B cell (primary cell): ENCODE measurements around the gene MBP.

Experiments
- EZH2 ChIP-seq: IDR thresholded peaks from 2 replicates; pipeline ENCODE4 v1.6.1; 2012; ENCODE audit warnings: borderline replicate concordance, low read depth, mild to moderate bottlenecking, moderate library complexity, low read length; ENCODE audit not compliant: insufficient read depth, poor library complexity, severe bottlenecking
- TF ChIP-seq, protein P1 (sequence below): fragments of 200-600 bp; IDR thresholded peaks from one replicate; pipeline ENCODE4 v1.8.0; 2022; ENCODE audit warnings: antibody characterized with exemption, mild to moderate bottlenecking

DNA sequence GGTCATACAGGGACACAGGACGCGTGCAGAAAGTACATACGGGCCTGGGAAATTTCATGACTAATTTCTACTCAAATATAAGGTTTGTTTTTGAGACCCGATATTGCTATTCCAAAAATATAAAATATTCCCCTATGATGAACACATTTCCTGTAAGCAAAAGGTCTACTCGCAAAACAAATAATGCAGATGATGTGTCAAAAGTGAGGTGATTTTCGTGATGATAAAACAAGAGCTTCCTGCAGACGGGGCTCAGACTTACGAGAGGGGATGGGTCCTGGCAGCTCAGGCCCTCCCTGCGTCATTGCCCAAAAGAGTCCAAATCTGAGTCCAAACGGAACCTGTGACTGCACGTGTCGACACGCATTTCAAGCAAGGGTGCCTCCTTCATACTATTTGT lies 62.7 kb downstream of the MBP start:
- TF ChIP-seq, protein P1, sequence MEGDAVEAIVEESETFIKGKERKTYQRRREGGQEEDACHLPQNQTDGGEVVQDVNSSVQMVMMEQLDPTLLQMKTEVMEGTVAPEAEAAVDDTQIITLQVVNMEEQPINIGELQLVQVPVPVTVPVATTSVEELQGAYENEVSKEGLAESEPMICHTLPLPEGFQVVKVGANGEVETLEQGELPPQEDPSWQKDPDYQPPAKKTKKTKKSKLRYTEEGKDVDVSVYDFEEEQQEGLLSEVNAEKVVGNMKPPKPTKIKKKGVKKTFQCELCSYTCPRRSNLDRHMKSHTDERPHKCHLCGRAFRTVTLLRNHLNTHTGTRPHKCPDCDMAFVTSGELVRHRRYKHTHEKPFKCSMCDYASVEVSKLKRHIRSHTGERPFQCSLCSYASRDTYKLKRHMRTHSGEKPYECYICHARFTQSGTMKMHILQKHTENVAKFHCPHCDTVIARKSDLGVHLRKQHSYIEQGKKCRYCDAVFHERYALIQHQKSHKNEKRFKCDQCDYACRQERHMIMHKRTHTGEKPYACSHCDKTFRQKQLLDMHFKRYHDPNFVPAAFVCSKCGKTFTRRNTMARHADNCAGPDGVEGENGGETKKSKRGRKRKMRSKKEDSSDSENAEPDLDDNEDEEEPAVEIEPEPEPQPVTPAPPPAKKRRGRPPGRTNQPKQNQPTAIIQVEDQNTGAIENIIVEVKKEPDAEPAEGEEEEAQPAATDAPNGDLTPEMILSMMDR: no peak
- no peak for TF ChIP-seq EZH2
